Keratinocyte (primary cell): Measurements from ENCODE around the gene CACNA1I. TPM values are rescaled to one million over a fixed set of nuclear protein-coding genes. Genes with fewer than 3 reads are reported as not detected.

ENCODE experiments used
- DNase-seq: peaks from one replicate; pipeline ENCODE4 v3.0.0-alpha.2; 2011; ENCODE audit warnings: low read depth, missing footprints, low spot score
- FAIRE-seq: peaks from 2 replicates; lab custom pipeline; 2011; peaks lifted over from hg19 to GRCh38; lab: Jason Lieb, UNC
- H2AFZ ChIP-seq: 2 replicates; pipeline ENCODE4 v1.6.0; 2012; ENCODE audit warnings: low read length, control low read depth, inconsistent platforms; ENCODE audit not compliant: control insufficient read depth
- H3K27ac ChIP-seq: 2 replicates; pipeline ENCODE4 v1.5.1; 2011; ENCODE audit warnings: low read length; ENCODE audit not compliant: control insufficient read depth, insufficient read depth
- H3K27me3 ChIP-seq: 3 replicates; pipeline ENCODE4 v1.6.0; 2011; ENCODE audit warnings: low read length; ENCODE audit not compliant: control insufficient read depth, insufficient read depth; ENCODE audit errors: extremely low read depth
- H3K36me3 ChIP-seq, 2 experiments: 2 replicates in 1 of 2; 3 replicates in 1 of 2; pipeline ENCODE4 v1.5.1; 2011; ENCODE audit warnings: low read length in 2 of 2, mild to moderate bottlenecking in 1 of 2; ENCODE audit not compliant: control insufficient read depth in 2 of 2, insufficient read depth in 2 of 2; ENCODE audit errors: extremely low read depth in 1 of 2
- H3K4me1 ChIP-seq: 3 replicates; pipeline ENCODE4 v1.5.1; 2011; ENCODE audit warnings: low read length; ENCODE audit not compliant: control insufficient read depth, insufficient read depth; ENCODE audit errors: extremely low read depth
- H3K4me2 ChIP-seq: 3 replicates; pipeline ENCODE4 v1.6.0; 2011; ENCODE audit warnings: low read depth, low read length; ENCODE audit not compliant: control insufficient read depth, insufficient read depth; ENCODE audit errors: extremely low read depth
- H3K4me3 ChIP-seq, 3 experiments: fragments of 200-600 bp in 1 of 3; sonication (generic) in 1 of 3; 2 replicates in 2 of 3; 3 replicates in 1 of 3; pipeline ENCODE4 v1.5.1; 2011 to 2016; ENCODE audit warnings: low read length in 3 of 3, mild to moderate bottlenecking in 3 of 3, control low read depth in 2 of 3, inconsistent platforms in 1 of 3, low read depth in 1 of 3, mixed read lengths in 1 of 3, mixed run types in 1 of 3, moderate library complexity in 1 of 3; ENCODE audit not compliant: control insufficient read depth in 2 of 3, insufficient read depth in 2 of 3; ENCODE audit errors: extremely low read depth in 1 of 3
- H3K79me2 ChIP-seq: 2 replicates; pipeline ENCODE4 v1.6.0; 2012; ENCODE audit warnings: low read length; ENCODE audit not compliant: control insufficient read depth, insufficient read depth
- H3K9ac ChIP-seq: 3 replicates; pipeline ENCODE4 v1.6.0; 2011; ENCODE audit warnings: low read length; ENCODE audit not compliant: control insufficient read depth, insufficient read depth; ENCODE audit errors: extremely low read depth
- H3K9me1 ChIP-seq: 3 replicates; pipeline ENCODE4 v1.6.0; 2011; ENCODE audit warnings: low read length; ENCODE audit not compliant: control insufficient read depth, insufficient read depth; ENCODE audit errors: extremely low read depth
- H3K9me3 ChIP-seq: 2 replicates; pipeline ENCODE4 v1.5.1; 2012; ENCODE audit warnings: low read depth, low read length; ENCODE audit not compliant: control insufficient read depth
- H4K20me1 ChIP-seq: 3 replicates; pipeline ENCODE4 v1.6.0; 2011; ENCODE audit warnings: low read length; ENCODE audit not compliant: control insufficient read depth, insufficient read depth; ENCODE audit errors: extremely low read depth
- EZH2 ChIP-seq: IDR thresholded peaks from one replicate; pipeline ENCODE4 v1.6.1; 2012; ENCODE audit warnings: inconsistent platforms, mild to moderate bottlenecking, low read length, moderate library complexity
- dilution Hi-C: fragments of 300-500 bp; cut with MboI; formaldehyde crosslinking; loops from one replicate; pipeline ENCODE4 v1.7.0; 2020; ENCODE audit warnings: low sequenced_read_pairs; ENCODE audit not compliant: extremely low pct_ligation_motif_present
- polyA plus RNA-seq, 5 experiments: library from polyadenylated mRNA; depleted of rRNA in 3 of 5; stranded (reverse) in 3 of 5; stranded (forward) in 1 of 5; unstranded in 1 of 5; fragments of >200 nt; gene quantifications; 1 replicate in 1 of 5; 2 replicates in 3 of 5; 3 replicates in 1 of 5; pipeline versions ENCODE4 v1.2.1 to v1.2.3, GENCODE V29; 2011 to 2012; ENCODE audit warnings: missing spikeins in 2 of 5, low read depth in 1 of 5, low replicate concordance in 1 of 5
- TF ChIP-seq, protein P1 (sequence below), 3 experiments: IDR thresholded peaks in 1 of 3; conservative IDR thresholded peaks in 1 of 3; optimal IDR thresholded peaks in 1 of 3; 2 replicates in 2 of 3; 3 replicates in 1 of 3; pipeline versions ENCODE3 to v1.5.1; 2011; ENCODE audit warnings: low read length in 3 of 3, mild to moderate bottlenecking in 3 of 3, moderate library complexity in 2 of 3, control low read depth in 1 of 3, inconsistent platforms in 1 of 3; ENCODE audit not compliant: insufficient read depth in 2 of 3; ENCODE audit errors: extremely low read depth in 1 of 3

CACNA1I gene
- polyA plus RNA-seq, 1 donor (not counting 4 experiments of a cell fraction or from before 2014, with no cell fraction given), result not detected

DNA sequence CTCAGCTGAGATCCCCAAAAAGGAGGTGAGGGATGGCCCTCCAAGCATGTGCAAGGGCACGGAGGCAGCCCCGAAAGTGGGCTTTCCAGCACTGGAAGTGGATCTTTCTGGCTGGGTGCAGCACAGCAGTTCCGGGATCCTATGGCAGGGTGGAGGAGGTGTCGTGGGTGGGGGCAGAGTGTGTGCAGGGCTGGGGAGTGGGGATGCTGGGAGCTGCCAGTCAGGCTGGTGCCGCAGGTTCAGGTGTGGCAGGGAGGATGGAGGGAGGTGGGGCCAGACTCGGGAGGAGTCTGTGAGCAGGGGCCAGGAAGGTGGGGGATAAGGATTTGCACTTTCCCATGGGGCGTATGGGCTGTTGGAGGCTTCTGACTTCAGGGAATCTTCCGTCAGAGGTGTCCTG, 60.2 kb downstream of the CACNA1I start:
- H3K4me2 ChIP-seq, result no peak overlapping the region
- H3K9me1 ChIP-seq, result peaks cover 4% of the 10 kb centered on the region
- no peak overlapping the region for H3K27ac ChIP-seq
- H3K36me3 ChIP-seq, result no peaks in the 10 kb centered on the region
- FAIRE-seq (no peak), DNase-seq (no peak)
- H3K79me2 ChIP-seq, result no peaks in the 10 kb centered on the region
- H3K27me3 ChIP-seq, result peaks cover 9% of the 10 kb centered on the region
- H3K9me3 ChIP-seq, result no peaks in the 10 kb centered on the region
- no peak overlapping the region for H3K9ac ChIP-seq
- H2AFZ ChIP-seq, result no peak overlapping the region
- no peaks in the 10 kb centered on the region for H4K20me1 ChIP-seq
- TF ChIP-seq EZH2, result no peak
- TF ChIP-seq, protein P1, sequence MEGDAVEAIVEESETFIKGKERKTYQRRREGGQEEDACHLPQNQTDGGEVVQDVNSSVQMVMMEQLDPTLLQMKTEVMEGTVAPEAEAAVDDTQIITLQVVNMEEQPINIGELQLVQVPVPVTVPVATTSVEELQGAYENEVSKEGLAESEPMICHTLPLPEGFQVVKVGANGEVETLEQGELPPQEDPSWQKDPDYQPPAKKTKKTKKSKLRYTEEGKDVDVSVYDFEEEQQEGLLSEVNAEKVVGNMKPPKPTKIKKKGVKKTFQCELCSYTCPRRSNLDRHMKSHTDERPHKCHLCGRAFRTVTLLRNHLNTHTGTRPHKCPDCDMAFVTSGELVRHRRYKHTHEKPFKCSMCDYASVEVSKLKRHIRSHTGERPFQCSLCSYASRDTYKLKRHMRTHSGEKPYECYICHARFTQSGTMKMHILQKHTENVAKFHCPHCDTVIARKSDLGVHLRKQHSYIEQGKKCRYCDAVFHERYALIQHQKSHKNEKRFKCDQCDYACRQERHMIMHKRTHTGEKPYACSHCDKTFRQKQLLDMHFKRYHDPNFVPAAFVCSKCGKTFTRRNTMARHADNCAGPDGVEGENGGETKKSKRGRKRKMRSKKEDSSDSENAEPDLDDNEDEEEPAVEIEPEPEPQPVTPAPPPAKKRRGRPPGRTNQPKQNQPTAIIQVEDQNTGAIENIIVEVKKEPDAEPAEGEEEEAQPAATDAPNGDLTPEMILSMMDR (optimal IDR thresholded peaks at IDR 0.05 in 1 of 3, IDR thresholded peaks at IDR 0.05 in 1 of 3, conservative IDR thresholded peaks at IDR 0.05 in 1 of 3; ENCODE audit: extremely low read depth in 1 of 3, insufficient read depth in 2 of 3, low read length in 3 of 3), result no peak
- no peak overlapping the region for H3K4me3 ChIP-seq
- dilution Hi-C loops, result no loop called here
- H3K4me1 ChIP-seq, result peaks cover 17% of the 10 kb centered on the region

DNA sequence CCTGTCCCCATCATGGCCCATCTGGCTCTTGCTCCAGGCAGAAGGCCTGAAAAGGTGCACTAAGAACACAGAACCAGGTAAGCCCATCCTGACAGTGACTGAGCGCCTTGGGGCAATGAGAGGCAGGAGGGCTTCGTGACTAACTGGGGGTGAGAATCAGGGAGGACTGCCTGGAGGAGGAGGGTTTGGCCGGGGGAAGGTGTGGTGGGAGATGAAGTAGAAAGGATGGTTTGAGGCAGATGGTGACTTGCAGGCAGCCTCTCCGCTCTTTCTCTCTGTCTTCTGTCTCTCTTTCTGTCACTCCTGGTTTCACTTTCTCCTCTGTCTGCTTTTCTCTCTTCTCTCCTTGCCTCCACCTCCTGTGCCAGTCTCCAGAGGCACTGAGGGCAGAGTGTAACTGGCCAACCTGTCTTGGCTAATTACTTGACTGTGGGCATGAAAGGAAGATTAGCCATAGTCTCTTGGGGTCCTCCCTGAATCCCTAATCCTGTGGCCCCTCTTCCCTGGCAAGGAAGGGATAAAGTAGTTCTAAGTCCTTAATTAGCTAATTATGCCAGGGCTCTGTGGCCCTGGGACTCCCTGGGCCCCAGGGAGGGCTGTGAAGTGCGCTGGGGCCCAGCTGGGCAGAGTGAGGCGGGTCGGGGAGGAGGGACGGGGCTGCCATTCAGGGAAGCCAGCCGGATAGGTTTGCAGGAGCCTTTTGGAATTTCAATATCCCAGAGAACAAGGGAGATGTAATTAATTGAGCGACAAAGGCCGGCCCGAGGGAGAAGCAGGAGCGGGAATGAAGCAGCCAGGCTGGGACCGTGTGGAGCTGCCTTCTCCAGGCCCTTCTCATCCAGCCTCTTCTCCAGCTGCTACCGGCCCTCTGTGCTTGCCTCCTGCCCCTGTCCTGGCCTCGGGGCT, 61.1 kb downstream of the CACNA1I start:
- TF ChIP-seq EZH2, result no peak
- TF ChIP-seq, protein P1 (optimal IDR thresholded peaks at IDR 0.05 in 1 of 3, IDR thresholded peaks at IDR 0.05 in 1 of 3, conservative IDR thresholded peaks at IDR 0.05 in 1 of 3; ENCODE audit: extremely low read depth in 1 of 3, insufficient read depth in 2 of 3, low read length in 3 of 3), result no peak
- no peak overlapping the region for H3K9ac ChIP-seq
- no peak overlapping the region for H3K4me3 ChIP-seq
- no peak for FAIRE-seq
- no peak for DNase-seq
- H3K9me3 ChIP-seq, result no peaks in the 10 kb centered on the region
- dilution Hi-C loops, result no loop called here
- no peaks in the 10 kb centered on the region for H3K36me3 ChIP-seq
- H3K27me3 ChIP-seq, result peaks cover 4% of the 10 kb centered on the region
- H3K4me1 ChIP-seq, result peaks cover 22% of the 10 kb centered on the region
- no peak overlapping the region for H3K27ac ChIP-seq
- H3K79me2 ChIP-seq, result no peaks in the 10 kb centered on the region
- no peak overlapping the region for H2AFZ ChIP-seq
- H4K20me1 ChIP-seq, result no peaks in the 10 kb centered on the region
- H3K9me1 ChIP-seq, result peaks cover 4% of the 10 kb centered on the region
- H3K4me2 ChIP-seq, result no peak overlapping the region
